Mesangial cell (primary cell): ENCODE measurements around the gene AMZ2. TPM values are rescaled to one million over a fixed set of nuclear protein-coding genes. Genes with fewer than 3 reads are reported as not detected.

Experiments
- total RNA-seq: library from RNA; depleted of rRNA; stranded (reverse); fragments of >200 nt; gene quantifications from 2 replicates; pipeline ENCODE4 v1.2.3, GENCODE V29; 2015

The AMZ2 gene, protein sequence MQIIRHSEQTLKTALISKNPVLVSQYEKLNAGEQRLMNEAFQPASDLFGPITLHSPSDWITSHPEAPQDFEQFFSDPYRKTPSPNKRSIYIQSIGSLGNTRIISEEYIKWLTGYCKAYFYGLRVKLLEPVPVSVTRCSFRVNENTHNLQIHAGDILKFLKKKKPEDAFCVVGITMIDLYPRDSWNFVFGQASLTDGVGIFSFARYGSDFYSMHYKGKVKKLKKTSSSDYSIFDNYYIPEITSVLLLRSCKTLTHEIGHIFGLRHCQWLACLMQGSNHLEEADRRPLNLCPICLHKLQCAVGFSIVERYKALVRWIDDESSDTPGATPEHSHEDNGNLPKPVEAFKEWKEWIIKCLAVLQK
- total RNA-seq = 41.1 and 50.0 TPM in 2 replicates

DNA sequence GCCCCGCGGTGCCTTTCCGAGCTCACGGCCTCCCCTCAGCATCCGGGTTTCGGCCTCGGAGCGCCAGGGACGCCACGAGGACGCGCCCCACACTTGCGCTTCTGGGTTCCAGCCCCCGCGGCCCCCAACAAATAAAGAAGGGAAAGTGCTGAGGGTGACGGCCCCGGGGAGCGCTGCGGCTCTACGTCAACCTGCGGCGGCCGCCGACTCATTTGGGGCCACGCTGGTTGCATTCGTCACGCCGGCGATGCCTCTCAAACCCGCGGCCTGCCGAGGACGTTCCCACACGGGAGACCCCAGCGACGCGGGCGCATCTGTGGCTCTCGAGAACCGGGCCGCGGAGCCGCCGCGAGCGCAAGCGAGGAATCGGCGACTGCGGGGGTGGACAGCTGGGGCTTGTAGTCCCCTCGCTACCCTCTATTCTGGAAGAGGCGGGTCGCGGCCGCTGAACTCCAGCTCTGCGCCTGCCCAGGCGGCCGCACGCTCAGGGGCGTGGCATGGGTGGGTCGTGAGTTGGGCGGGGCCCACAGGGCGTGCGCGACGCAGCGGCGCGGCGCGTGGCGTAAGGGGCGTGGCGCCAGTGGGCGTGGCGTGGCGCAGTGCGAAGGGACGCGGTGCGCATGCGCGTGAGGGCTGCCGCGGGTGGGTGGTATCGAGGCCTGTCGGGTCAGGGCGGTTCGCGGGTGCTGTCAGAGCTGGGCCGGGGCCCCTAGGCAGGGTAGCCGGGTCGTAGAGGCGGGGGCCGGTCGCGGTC, at the start of gene AMZ2:
TSS of gene AMZ2 (plus strand) at position 599 of the 754 bp plus-strand sequence. CDS start 2,145 bp downstream, outside the sequence.

GRCh38 chr17:68290955-68291835, 43.4 kb downstream of the AMZ2 start, which contains the start of the genes ARSG and SLC16A6:
TSS of gene ARSG (plus strand) at chr17:68291495. CDS start at chr17:68307494, 15,999 bp downstream.
TSS of gene SLC16A6 (minus strand) at chr17:68291127. CDS start at chr17:68278320, 12,807 bp downstream.

Other genes starting within 250 kb of the AMZ2 start
- 57.2 and 373 TPM in 2 replicates for gene KPNA2, start 212.3 kb upstream of the AMZ2 start, total RNA-seq
- 0.25 TPM in 1 of 2 replicates, not detected in the other for gene SLC16A6, start 43.1 kb downstream of the AMZ2 start, total RNA-seq
- gene ARSG, start 43.5 kb downstream of the AMZ2 start, total RNA-seq = 1.3 and 3.9 TPM in 2 replicates
- gene WIPI1, start 209.5 kb downstream of the AMZ2 start, total RNA-seq = 27.9 and 48.6 TPM in 2 replicates